Small intestine (tissue), 7 donors: ENCODE data around the gene ENAH. TPM values are rescaled to one million over a fixed set of nuclear protein-coding genes. Genes with fewer than 3 reads are reported as not detected.

Source experiments
- DNase-seq, 2 donors: peaks; one replicate each; pipeline versions ENCODE4 v3.0.0 to v3.0.0-alpha.2; 2013
- FAIRE-seq: peaks from 2 replicates; lab custom pipeline; 2012; peaks lifted over from hg19 to GRCh38; lab: Jason Lieb, UNC
- H3K27ac ChIP-seq, 3 donors: one replicate each; pipeline ENCODE4 v1.5.1; 2013; ENCODE audit warnings: low read length in 2 of 3, mild to moderate bottlenecking in 2 of 3, control low read depth in 1 of 3, inconsistent platforms in 1 of 3, low read depth in 1 of 3, moderate library complexity in 1 of 3
- H3K27me3 ChIP-seq, 3 donors: one replicate each; pipeline ENCODE4 v1.6.1; 2013; ENCODE audit warnings: low read length in 3 of 3, inconsistent platforms in 1 of 3; ENCODE audit not compliant: control insufficient read depth in 3 of 3, insufficient read depth in 3 of 3
- H3K36me3 ChIP-seq, 3 donors: one replicate each; pipeline ENCODE4 v1.6.1; 2013; ENCODE audit warnings: low read length in 3 of 3, inconsistent platforms in 1 of 3, low read depth in 1 of 3, mild to moderate bottlenecking in 1 of 3, moderate library complexity in 1 of 3; ENCODE audit not compliant: control insufficient read depth in 3 of 3, insufficient read depth in 2 of 3
- H3K4me1 ChIP-seq, 3 donors: one replicate each; pipeline ENCODE4 v1.6.1; 2013; ENCODE audit warnings: low read length in 2 of 3, inconsistent platforms in 1 of 3, low read depth in 1 of 3, mild to moderate bottlenecking in 1 of 3, moderate library complexity in 1 of 3; ENCODE audit not compliant: control insufficient read depth in 3 of 3, insufficient read depth in 2 of 3
- H3K4me3 ChIP-seq, 3 donors: one replicate each; pipeline ENCODE4 v1.5.1; 2013; ENCODE audit warnings: low read length in 3 of 3, control low read depth in 1 of 3, inconsistent platforms in 1 of 3, low read depth in 1 of 3, mild to moderate bottlenecking in 1 of 3, moderate library complexity in 1 of 3
- H3K9me3 ChIP-seq, 2 donors: one replicate each; pipeline ENCODE4 v1.6.1; 2013; ENCODE audit warnings: low read depth in 1 of 2, low read length in 1 of 2; ENCODE audit not compliant: control insufficient read depth in 2 of 2, insufficient read depth in 1 of 2
- WGBS, 3 donors: extraction: QIAGEN DNeasy Blood & Tissue Kit; methylation state at CpG; one replicate each; pipeline ENCODE4 v1.1.7; 2013; 5-methylcytosine and 5-hydroxymethylcytosine counted together
- polyA plus RNA-seq, 4 donors: library from polyadenylated mRNA; stranded (reverse) in 3 of 4; unstranded in 1 of 4; fragments of 200-250 nt in 3 of 4; fragments of 120-200 nt in 1 of 4; gene quantifications; one replicate each; pipeline versions ENCODE4 v1.2.1 to v1.2.3, GENCODE V29; 2013
- donor health status: healthy with polysubstance abuse.
- donor health status: control.
- donor health status: control.
- donor health status: Bipolar disorder and iron deficiency.
- donor health status: healthy.

ENAH gene
- polyA plus RNA-seq, 4 donors = 4.5 to 26.0 (median 13.9) TPM

DNA sequence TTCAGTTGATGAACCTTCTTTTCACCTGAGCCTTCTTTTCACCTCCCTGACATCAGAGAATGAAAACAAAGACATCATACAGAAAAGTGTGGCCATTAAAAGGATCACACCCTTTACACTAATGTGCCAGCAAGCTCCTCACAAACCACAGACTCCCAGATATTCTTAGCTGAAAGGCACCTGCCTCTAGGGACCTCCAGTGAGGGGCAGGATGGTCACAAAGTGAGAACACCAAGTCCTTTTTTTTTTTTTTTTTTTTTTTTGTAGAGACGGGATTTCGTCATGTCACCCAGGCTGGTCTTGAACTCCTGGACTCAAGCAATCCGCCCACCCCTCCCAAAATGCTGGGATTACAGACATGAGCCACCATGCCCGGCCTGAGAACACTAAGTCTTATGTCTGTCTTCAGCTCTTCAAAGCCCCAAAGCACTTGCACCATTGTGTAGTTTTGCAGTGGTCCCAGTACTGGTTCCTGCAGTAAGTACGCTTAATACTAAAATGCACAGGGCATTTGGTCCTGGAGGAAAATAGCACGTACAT lies 166.9 kb downstream of the ENAH start:
- Histone ChIP-seq H3K27me3 (no peaks in the 10 kb centered on the region), H3K36me3 (no peaks in the 10 kb centered on the region), H3K4me3 (no peak overlapping the region), H3K9me3 (no peaks in the 10 kb centered on the region), H3K4me1 (peaks cover 0 to 7% (median 0%) of the 10 kb centered on the region in 3 donors), H3K27ac (no peak overlapping the region)
- 88 to 95% (median 93%) methylated on average over 6 of the region's 6 CpGs for WGBS, 3 donors
- FAIRE-seq (no peak), DNase-seq (no peak)

DNA sequence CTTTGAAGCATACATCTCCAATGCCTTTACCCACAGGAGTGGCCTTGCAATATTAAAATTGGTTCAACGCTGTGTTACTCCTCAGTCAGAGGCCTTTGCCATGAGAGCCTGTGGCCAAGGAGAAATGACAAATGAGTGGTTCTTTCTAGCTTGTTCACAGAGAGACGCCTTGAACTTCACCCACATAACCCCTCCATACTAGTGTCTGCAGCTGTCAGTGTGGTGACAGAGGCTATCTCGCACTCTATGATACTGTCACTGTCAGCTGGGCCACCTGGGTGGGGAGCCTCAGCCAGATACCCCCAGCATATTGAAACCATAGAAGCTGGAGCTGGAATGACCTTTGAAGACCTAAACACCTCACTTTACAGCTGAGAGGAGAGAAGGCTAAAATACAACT lies 167.7 kb downstream of the ENAH start:
- H3K9me3 ChIP-seq = no peaks in the 10 kb centered on the region
- H3K27me3 ChIP-seq = peaks cover 0 to 3% (median 0%) of the 10 kb centered on the region in 3 donors
- FAIRE-seq (no peak), DNase-seq (no peak)
- H3K4me3 ChIP-seq = no peak overlapping the region
- 85 to 92% (median 90%) methylated on average over 3 of the region's 3 CpGs for whole genome bisulfite sequencing, 3 donors
- peaks cover 0 to 7% (median 0%) of the 10 kb centered on the region in 3 donors for H3K4me1 ChIP-seq
- no peak overlapping the region for H3K27ac ChIP-seq
- no peaks in the 10 kb centered on the region for H3K36me3 ChIP-seq

DNA sequence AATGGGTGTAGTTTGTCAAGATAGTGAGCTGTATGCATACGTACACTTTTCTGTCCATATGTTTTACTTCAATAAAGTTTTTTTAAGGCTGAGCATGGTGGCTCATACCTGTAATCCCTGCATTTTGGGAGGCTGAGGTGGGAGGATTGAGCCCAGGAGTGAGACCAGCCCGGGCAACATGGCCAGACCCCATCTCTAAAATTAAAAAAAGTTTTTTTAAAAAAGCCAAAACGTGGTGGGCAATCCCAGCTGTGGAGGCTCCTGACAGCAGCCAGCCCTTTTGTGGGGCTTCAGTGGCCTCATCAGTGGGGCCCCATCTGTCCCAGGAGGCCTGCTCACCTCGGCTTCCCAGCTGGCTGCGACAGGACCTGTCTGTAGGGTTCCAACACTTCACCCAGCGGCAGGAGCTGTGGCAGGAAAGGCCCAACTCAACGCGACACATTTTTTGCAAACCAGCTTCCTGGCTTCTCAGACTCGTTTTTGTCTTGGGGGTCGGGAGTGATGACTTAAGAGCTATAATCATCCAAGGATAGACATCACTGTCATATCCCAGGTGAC lies 168.2 kb downstream of the ENAH start:
- no peak for FAIRE-seq
- Histone ChIP-seq H3K4me3 (no peak overlapping the region), H3K9me3 (no peaks in the 10 kb centered on the region), H3K4me1 (peaks cover 0 to 7% (median 0%) of the 10 kb centered on the region in 3 donors), H3K27me3 (peaks cover 0 to 3% (median 0%) of the 10 kb centered on the region in 3 donors), H3K36me3 (no peaks in the 10 kb centered on the region), H3K27ac (no peak overlapping the region)
- 70 to 83% (median 81%) methylated on average over 10 of the region's 10 CpGs for WGBS, 3 donors
- no peak for DNase-seq

GRCh38 chr1:225483818-225484656 lies 168.9 kb downstream of the ENAH start:
- no peak for DNase-seq
- no peak overlapping the region for H3K27ac ChIP-seq
- H3K36me3 ChIP-seq = no peaks in the 10 kb centered on the region
- FAIRE-seq = no peak
- no peak overlapping the region for H3K4me3 ChIP-seq
- H3K27me3 ChIP-seq = peaks cover 0 to 3% (median 0%) of the 10 kb centered on the region in 3 donors
- WGBS, 3 donors = 81 to 85% (median 83%) methylated on average over 23 of the region's 23 CpGs
- H3K4me1 ChIP-seq = peaks cover 0 to 7% (median 0%) of the 10 kb centered on the region in 3 donors
- no peaks in the 10 kb centered on the region for H3K9me3 ChIP-seq

DNA sequence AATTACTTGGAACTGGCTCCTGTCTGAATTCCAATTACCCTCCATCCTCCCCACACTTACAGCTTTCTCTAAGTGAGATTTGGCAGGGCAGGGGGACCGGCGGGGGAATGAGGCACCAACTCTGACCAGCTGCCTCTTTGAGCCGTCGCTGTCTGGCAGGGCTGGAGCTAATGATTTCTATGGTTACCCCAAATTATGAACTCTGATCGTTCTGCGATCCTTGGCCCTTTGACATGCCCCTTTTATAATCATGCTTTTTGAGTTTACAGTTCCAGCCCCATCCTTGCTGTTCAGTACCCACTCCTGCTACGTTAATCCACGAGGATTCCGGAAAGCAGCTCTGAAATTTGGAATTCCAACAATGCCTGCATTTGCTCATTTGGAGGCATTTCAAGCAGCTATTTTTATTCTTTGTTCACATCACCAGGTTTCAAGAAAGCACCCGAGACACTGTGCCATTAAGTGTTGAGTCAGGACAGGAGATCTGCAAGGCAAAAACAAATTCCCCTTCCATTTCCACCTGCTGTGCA lies 170.4 kb downstream of the ENAH start:
- DNase-seq (no peak), FAIRE-seq (no peak)
- Histone ChIP-seq H3K4me1 (peaks cover 0 to 7% (median 0%) of the 10 kb centered on the region in 3 donors), H3K9me3 (no peaks in the 10 kb centered on the region), H3K4me3 (no peak overlapping the region), H3K27ac (no peak overlapping the region), H3K36me3 (no peaks in the 10 kb centered on the region), H3K27me3 (peaks cover 0 to 3% (median 0%) of the 10 kb centered on the region in 3 donors)
- WGBS, 3 donors = 27 to 44% (median 33%) methylated on average over 10 of the region's 10 CpGs

GRCh38 chr1:225481738-225482137 lies 171.2 kb downstream of the ENAH start:
- Histone ChIP-seq H3K9me3 (no peaks in the 10 kb centered on the region), H3K36me3 (no peaks in the 10 kb centered on the region), H3K4me3 (no peak overlapping the region), H3K4me1 (peaks cover 0 to 7% (median 0%) of the 10 kb centered on the region in 3 donors), H3K27me3 (peaks cover 0 to 3% (median 0%) of the 10 kb centered on the region in 3 donors), H3K27ac (no peak overlapping the region)
- 15 to 48% (median 19%) methylated on average over 6 of the region's 6 CpGs for WGBS, 3 donors
- FAIRE-seq (no peak), DNase-seq (peak in 1 of 2 donors; percentile 43)

DNA sequence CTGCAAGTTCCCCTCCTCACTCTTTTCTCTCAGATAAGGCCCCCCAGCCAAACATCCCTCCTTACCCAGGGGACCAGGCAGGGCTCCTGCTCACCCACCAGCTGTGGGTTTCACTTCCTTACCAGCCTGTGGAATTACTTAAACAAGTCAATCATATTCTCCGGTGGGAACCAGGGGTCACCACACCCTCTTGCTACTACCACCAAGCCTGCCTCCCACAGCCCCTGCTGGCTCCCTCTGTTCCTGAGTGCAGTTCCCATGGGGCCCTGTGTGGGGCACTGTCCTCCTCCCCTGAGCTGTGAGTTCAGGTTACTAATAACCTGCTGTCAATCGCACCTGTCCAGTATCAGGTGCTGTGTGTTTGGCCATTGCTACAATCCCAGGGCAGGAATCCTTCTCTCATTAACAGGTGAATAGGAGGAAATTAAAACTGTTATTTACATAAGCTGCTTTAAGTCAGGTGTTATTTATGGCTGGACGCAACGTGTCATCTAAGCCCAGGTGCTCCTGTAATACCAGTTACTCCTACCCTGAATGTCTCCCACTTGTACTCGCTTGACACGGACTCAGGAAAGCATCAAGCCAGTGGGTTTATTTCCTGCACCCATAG lies 172.0 kb downstream of the ENAH start:
- no peak for FAIRE-seq
- no peaks in the 10 kb centered on the region for H3K36me3 ChIP-seq
- 8 to 51% (median 22%) methylated on average over 6 of the region's 6 CpGs for WGBS, 3 donors
- H3K27ac ChIP-seq = peak overlapping the region in 1 of 3 donors; percentile 26
- peak; percentile 64 to 81 for DNase-seq
- H3K4me1 ChIP-seq = peaks cover 0 to 7% (median 0%) of the 10 kb centered on the region in 3 donors
- peaks cover 0 to 3% (median 0%) of the 10 kb centered on the region in 3 donors for H3K27me3 ChIP-seq
- no peaks in the 10 kb centered on the region for H3K9me3 ChIP-seq
- H3K4me3 ChIP-seq = no peak overlapping the region
